HG03103 (cell line): ENCODE data around the gene LSAMP.

Experiments
- ATAC-seq: cut with Tn5 transposase; IDR thresholded peaks from one replicate; pipeline ENCODE4 v1.9.1; 2021; ENCODE audit warnings: low read depth; ENCODE audit not compliant: unreplicated experiment

LSAMP gene

GRCh38 chr3:116433552-116433951, 11.7 kb downstream of the LSAMP start:
- ATAC-seq = no peak

- no peak for ATAC-seq
These were observed 12.5 kb downstream of the LSAMP start for GRCh38 chr3:116432795-116433194.

- ATAC-seq = no peak
These were observed 15.6 kb downstream of the LSAMP start for GRCh38 chr3:116429479-116430269.

- no peak for ATAC-seq
These were observed 19.3 kb downstream of the LSAMP start for GRCh38 chr3:116426036-116426435.

- ATAC-seq = no peak
These were observed 20.2 kb downstream of the LSAMP start for GRCh38 chr3:116425126-116425525.

- no peak for ATAC-seq
These were observed 21.3 kb downstream of the LSAMP start for GRCh38 chr3:116423945-116424344.

- ATAC-seq = no peak
These were observed 21.9 kb downstream of the LSAMP start for GRCh38 chr3:116423374-116423773.

GRCh38 chr3:116417151-116417550, 28.1 kb downstream of the LSAMP start:
- no peak for ATAC-seq

GRCh38 chr3:116413319-116413718, 32.0 kb downstream of the LSAMP start:
- ATAC-seq = no peak

GRCh38 chr3:116408473-116408872, 36.8 kb downstream of the LSAMP start:
- no peak for ATAC-seq

GRCh38 chr3:116405231-116405630, 40.1 kb downstream of the LSAMP start:
- ATAC-seq = no peak

GRCh38 chr3:116399701-116400226, 45.5 kb downstream of the LSAMP start:
- ATAC-seq = no peak

- ATAC-seq = no peak
These were observed 50.9 kb downstream of the LSAMP start for GRCh38 chr3:116394365-116394764.

- no peak for ATAC-seq
These were observed 52.1 kb downstream of the LSAMP start for GRCh38 chr3:116393199-116393598.

- ATAC-seq = no peak
These were observed 53.0 kb downstream of the LSAMP start for GRCh38 chr3:116392291-116392690.

GRCh38 chr3:116391296-116392201, 53.7 kb downstream of the LSAMP start:
- ATAC-seq = no peak

GRCh38 chr3:116390318-116390717, 55.0 kb downstream of the LSAMP start:
- ATAC-seq = no peak

GRCh38 chr3:116388867-116389385, 56.4 kb downstream of the LSAMP start:
- no peak for ATAC-seq

GRCh38 chr3:116386168-116386567, 59.1 kb downstream of the LSAMP start:
- no peak for ATAC-seq

GRCh38 chr3:116384717-116385116, 60.6 kb downstream of the LSAMP start:
- no peak for ATAC-seq

GRCh38 chr3:116378077-116378476, 67.2 kb downstream of the LSAMP start:
- no peak for ATAC-seq
